Neural cell (in vitro differentiated cells): ENCODE data around the gene ATP6V0A4. TPM values are rescaled to one million over a fixed set of nuclear protein-coding genes. Genes with fewer than 3 reads are reported as not detected.

Experiments used
- H2AFZ ChIP-seq: fragments of 200-600, 300-800 bp; sonication (generic), shearing (Covaris generic); 2 replicates; pipeline ENCODE4 v1.6.0; 2014; ENCODE audit warnings: low read depth, mild to moderate bottlenecking, antibody characterized with exemption, low read length, moderate library complexity
- H3F3A ChIP-seq: fragments of 200-600 bp; shearing (Covaris generic); 2 replicates; pipeline ENCODE4 v1.6.1; 2016; ENCODE audit warnings: mild to moderate bottlenecking, moderate library complexity, mixed read lengths, antibody characterized with exemption, low read length; ENCODE audit not compliant: insufficient read depth, poor library complexity, severe bottlenecking
- H3K27ac ChIP-seq: fragments of 200-600, 300-800 bp; sonication (generic), shearing (Covaris generic); 2 replicates; pipeline ENCODE4 v1.5.1; 2014; ENCODE audit warnings: mild to moderate bottlenecking, low read length, moderate library complexity
- H3K27me3 ChIP-seq: fragments of 300-800, 200-600 bp; sonication (generic), shearing (Covaris generic); 2 replicates; pipeline ENCODE4 v1.6.0; 2014; ENCODE audit warnings: mild to moderate bottlenecking, low read depth, low read length, moderate library complexity; ENCODE audit not compliant: insufficient read depth
- H3K36me3 ChIP-seq: fragments of 300-800, 200-600 bp; sonication (generic), shearing (Covaris generic); 2 replicates; pipeline ENCODE4 v1.5.1; 2014; ENCODE audit warnings: mild to moderate bottlenecking, antibody characterized with exemption, low read length, moderate library complexity; ENCODE audit not compliant: insufficient read depth
- H3K4me2 ChIP-seq: fragments of 300-800, 200-600 bp; sonication (generic), shearing (Covaris generic); 2 replicates; pipeline ENCODE4 v1.6.0; 2014; ENCODE audit warnings: mild to moderate bottlenecking, low read length
- H3K4me3 ChIP-seq: fragments of 300-800, 200-600 bp; sonication (generic), shearing (Covaris generic); 2 replicates; pipeline ENCODE4 v1.5.1; 2014; ENCODE audit warnings: mild to moderate bottlenecking, low read length, moderate library complexity
- H3K79me2 ChIP-seq: fragments of 200-600 bp; shearing (Covaris generic); replicated peaks from 2 replicates; pipeline ENCODE4 v1.6.0; 2014; ENCODE audit warnings: mild to moderate bottlenecking, low read length, moderate library complexity; ENCODE audit not compliant: insufficient read depth
- H3K9ac ChIP-seq: fragments of 300-800, 200-600 bp; sonication (generic), shearing (Covaris generic); 2 replicates; pipeline ENCODE4 v1.6.1; 2016; ENCODE audit warnings: mild to moderate bottlenecking, low read length, mixed read lengths
- H3K9me2 ChIP-seq: fragments of 200-600 bp; shearing (Covaris generic); 2 replicates; pipeline ENCODE4 v1.6.1; 2016; ENCODE audit warnings: mild to moderate bottlenecking, low read length, mixed read lengths; ENCODE audit not compliant: insufficient read depth
- H3K9me3 ChIP-seq: fragments of 200-600, 300-800 bp; sonication (generic), shearing (Covaris generic); 2 replicates; pipeline ENCODE4 v1.6.1; 2016; ENCODE audit warnings: mild to moderate bottlenecking, mixed run types, low read length, moderate library complexity, mixed read lengths
- H4K20me1 ChIP-seq: fragments of 200-600 bp; shearing (Covaris generic); 2 replicates; pipeline ENCODE4 v1.6.1; 2016; ENCODE audit warnings: mild to moderate bottlenecking, mixed run types; ENCODE audit not compliant: insufficient read depth
- CTCF ChIP-seq: fragments of 450-650 bp; IDR thresholded peaks from 2 replicates; pipeline ENCODE4 v1.5.1; 2014; ENCODE audit warnings: antibody characterized with exemption, mild to moderate bottlenecking, moderate library complexity; ENCODE audit not compliant: poor library complexity, severe bottlenecking
- EP300 ChIP-seq: fragments of 450-650 bp; conservative IDR thresholded peaks from 2 replicates; pipeline ENCODE4 v1.6.1; 2014; ENCODE audit warnings: antibody characterized with exemption, mild to moderate bottlenecking, moderate library complexity; ENCODE audit not compliant: poor library complexity, severe bottlenecking
- EZH2 ChIP-seq: fragments of 200-600, 300-800 bp; shearing (Covaris generic), sonication (generic); IDR thresholded peaks from 2 replicates; pipeline ENCODE4 v1.6.1; 2014; ENCODE audit warnings: antibody characterized with exemption, low read length, borderline replicate concordance, mild to moderate bottlenecking; ENCODE audit not compliant: insufficient read depth, poor library complexity, severe bottlenecking
- MXI1 ChIP-seq: fragments of 450-650 bp; conservative IDR thresholded peaks from 2 replicates; pipeline ENCODE4 v1.6.1; 2014; ENCODE audit warnings: antibody characterized with exemption, mild to moderate bottlenecking; ENCODE audit not compliant: poor library complexity, severe bottlenecking
- POLR2AphosphoS5 ChIP-seq: IDR thresholded peaks from 2 replicates; pipeline ENCODE4 v1.6.1; 2012
- RAD21 ChIP-seq: fragments of 450-650 bp; conservative IDR thresholded peaks from 2 replicates; pipeline ENCODE4 v1.6.1; 2014; ENCODE audit warnings: antibody characterized with exemption, mild to moderate bottlenecking, moderate library complexity
- REST ChIP-seq: IDR thresholded peaks from 2 replicates; pipeline ENCODE4 v1.6.1; 2012; ENCODE audit warnings: borderline replicate concordance
- SMC3 ChIP-seq: fragments of 450-650 bp; conservative IDR thresholded peaks from 2 replicates; pipeline ENCODE4 v1.6.1; 2014; ENCODE audit warnings: antibody characterized with exemption, mild to moderate bottlenecking, moderate library complexity; ENCODE audit not compliant: poor library complexity
- TAF1 ChIP-seq: IDR thresholded peaks from 2 replicates; pipeline ENCODE4 v1.6.1; 2012; ENCODE audit warnings: low read depth
- polyA plus RNA-seq: library from polyadenylated mRNA; depleted of rRNA; stranded (reverse); fragments of >200 nt; gene quantifications from 2 replicates; pipeline ENCODE4 v1.2.3, GENCODE V29; 2014

The ATP6V0A4 gene
- polyA plus RNA-seq, 1 donor from 2014 or later = 0.81 TPM

- Histone ChIP-seq H3K27me3 (no peaks in the 10 kb centered on the region), H3F3A (no peaks in the 10 kb centered on the region), H4K20me1 (no peaks in the 10 kb centered on the region), H2AFZ (no peak overlapping the region), H3K9me2 (no peaks in the 10 kb centered on the region), H3K36me3 (no peaks in the 10 kb centered on the region), H3K9ac (no peak overlapping the region), H3K9me3 (no peaks in the 10 kb centered on the region), H3K4me2 (no peak overlapping the region), H3K27ac (no peak overlapping the region), H3K4me3 (no peak overlapping the region), H3K79me2 (no peaks in the 10 kb centered on the region)
- TF ChIP-seq EZH2 (no peak), SMC3 (no peak), MXI1 (no peak), EP300 (no peak), TAF1 (no peak), RAD21 (no peak), POLR2AphosphoS5 (no peak), CTCF (no peak), REST (no peak)
Measured at GRCh38 chr7:138658889-138659288, 139.1 kb downstream of the ATP6V0A4 start.

GRCh38 chr7:138657854-138658386 is 140.1 kb downstream of the ATP6V0A4 start:
- H2AFZ ChIP-seq = no peak overlapping the region
- no peak overlapping the region for H3K4me3 ChIP-seq
- H3K79me2 ChIP-seq = no peaks in the 10 kb centered on the region
- H3F3A ChIP-seq = no peaks in the 10 kb centered on the region
- no peaks in the 10 kb centered on the region for H3K36me3 ChIP-seq
- H3K9me3 ChIP-seq = no peaks in the 10 kb centered on the region
- H3K9me2 ChIP-seq = no peaks in the 10 kb centered on the region
- no peak overlapping the region for H3K27ac ChIP-seq
- no peaks in the 10 kb centered on the region for H3K27me3 ChIP-seq
- no peaks in the 10 kb centered on the region for H4K20me1 ChIP-seq
- no peak overlapping the region for H3K9ac ChIP-seq
- no peak overlapping the region for H3K4me2 ChIP-seq
- no peak for TF ChIP-seq REST
- no peak for TF ChIP-seq SMC3
- TF ChIP-seq POLR2AphosphoS5 = no peak
- TF ChIP-seq CTCF = no peak
- no peak for TF ChIP-seq EP300
- TF ChIP-seq MXI1 = no peak
- TF ChIP-seq EZH2 = no peak
- no peak for TF ChIP-seq RAD21
- TF ChIP-seq TAF1 = no peak
